Thoracic aorta (tissue), 2 donors: ENCODE measurements around the gene KTN1. TPM values are rescaled to one million over a fixed set of nuclear protein-coding genes. Genes with fewer than 3 reads are reported as not detected.

ENCODE experiments used
- ATAC-seq: fragments of 150-250 bp; one replicate; pipeline ENCODE4 v1.8.0; 2017; ENCODE audit warnings: low read depth; ENCODE audit not compliant: insufficient number of reproducible peaks, low FRiP score
- DNase-seq: peaks from one replicate; pipeline ENCODE4 v3.0.0-alpha.2; 2020; ENCODE audit warnings: low spot score
- H3K27ac ChIP-seq, 2 donors: fragments of 200-600 bp; sonication (generic); 1 replicate in 1 of 2; 2 replicates in 1 of 2; pipeline ENCODE4 v1.5.1; 2016; ENCODE audit warnings: mild to moderate bottlenecking in 2 of 2, moderate library complexity in 2 of 2
- H3K27me3 ChIP-seq: fragments of 200-600 bp; sonication (generic); replicated peaks from 2 replicates; pipeline ENCODE4 v1.6.0; 2016; ENCODE audit warnings: mild to moderate bottlenecking; ENCODE audit not compliant: insufficient read depth
- H3K36me3 ChIP-seq: fragments of 200-600 bp; sonication (generic); one replicate; pipeline ENCODE4 v1.5.1; 2016
- H3K4me1 ChIP-seq, 2 donors: fragments of 200-600 bp; sonication (generic); 1 replicate in 1 of 2; 2 replicates in 1 of 2; pipeline versions ENCODE4 v1.5.1 to v1.6.0; 2016; ENCODE audit warnings: low read depth in 2 of 2, mild to moderate bottlenecking in 1 of 2; ENCODE audit not compliant: control insufficient read depth in 1 of 2
- H3K4me3 ChIP-seq: fragments of 200-600 bp; sonication (generic); 2 replicates; pipeline ENCODE4 v1.5.1; 2016; ENCODE audit warnings: mild to moderate bottlenecking
- H3K9me3 ChIP-seq: fragments of 200-600 bp; sonication (generic); 2 replicates; pipeline ENCODE4 v1.5.1; 2016
- total RNA-seq, 2 donors: library from RNA; depleted of rRNA; stranded (reverse); fragments of >200 nt; gene quantifications; one replicate each; pipeline versions ENCODE4 v1.1.0 to v1.2.3, GENCODE V29; 2016
- TF ChIP-seq, protein P1 (sequence below): fragments of 200-600 bp; sonication (generic); IDR thresholded peaks from one replicate; pipeline ENCODE4 v1.5.1; 2019; ENCODE audit warnings: antibody characterized with exemption

The KTN1 gene
- total RNA-seq, 2 donors from 2014 or later: 122 to 173 TPM

DNA sequence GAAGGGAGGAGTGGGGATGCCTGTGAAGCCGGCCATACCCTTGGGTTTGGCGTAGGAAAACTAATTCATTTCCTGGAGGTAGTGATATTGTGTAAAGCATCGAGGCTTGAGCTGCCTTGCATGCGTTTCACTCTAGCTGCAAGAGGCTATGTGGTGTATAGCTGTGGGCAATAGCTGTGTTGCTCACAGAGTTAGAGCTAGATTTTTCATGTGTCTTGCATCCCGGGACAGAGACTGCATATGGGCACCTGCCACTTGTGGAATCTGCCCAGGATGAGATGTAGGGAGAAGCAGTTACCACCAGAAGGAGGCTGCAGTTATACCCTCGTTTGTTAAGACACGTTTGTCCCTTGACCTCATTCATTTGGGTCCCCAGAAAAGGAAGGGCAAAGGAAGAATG is 106.7 kb downstream of the KTN1 start:
- no peak overlapping the region for H3K4me3 ChIP-seq
- no peaks in the 10 kb centered on the region for H3K4me1 ChIP-seq
- no peak overlapping the region for H3K27ac ChIP-seq
- no peaks in the 10 kb centered on the region for H3K9me3 ChIP-seq
- ATAC-seq (no peak), DNase-seq (no peak)
- H3K36me3 ChIP-seq: peaks cover 11% of the 10 kb centered on the region
- TF ChIP-seq, protein P1, sequence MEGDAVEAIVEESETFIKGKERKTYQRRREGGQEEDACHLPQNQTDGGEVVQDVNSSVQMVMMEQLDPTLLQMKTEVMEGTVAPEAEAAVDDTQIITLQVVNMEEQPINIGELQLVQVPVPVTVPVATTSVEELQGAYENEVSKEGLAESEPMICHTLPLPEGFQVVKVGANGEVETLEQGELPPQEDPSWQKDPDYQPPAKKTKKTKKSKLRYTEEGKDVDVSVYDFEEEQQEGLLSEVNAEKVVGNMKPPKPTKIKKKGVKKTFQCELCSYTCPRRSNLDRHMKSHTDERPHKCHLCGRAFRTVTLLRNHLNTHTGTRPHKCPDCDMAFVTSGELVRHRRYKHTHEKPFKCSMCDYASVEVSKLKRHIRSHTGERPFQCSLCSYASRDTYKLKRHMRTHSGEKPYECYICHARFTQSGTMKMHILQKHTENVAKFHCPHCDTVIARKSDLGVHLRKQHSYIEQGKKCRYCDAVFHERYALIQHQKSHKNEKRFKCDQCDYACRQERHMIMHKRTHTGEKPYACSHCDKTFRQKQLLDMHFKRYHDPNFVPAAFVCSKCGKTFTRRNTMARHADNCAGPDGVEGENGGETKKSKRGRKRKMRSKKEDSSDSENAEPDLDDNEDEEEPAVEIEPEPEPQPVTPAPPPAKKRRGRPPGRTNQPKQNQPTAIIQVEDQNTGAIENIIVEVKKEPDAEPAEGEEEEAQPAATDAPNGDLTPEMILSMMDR: no peak
- no peaks in the 10 kb centered on the region for H3K27me3 ChIP-seq

DNA sequence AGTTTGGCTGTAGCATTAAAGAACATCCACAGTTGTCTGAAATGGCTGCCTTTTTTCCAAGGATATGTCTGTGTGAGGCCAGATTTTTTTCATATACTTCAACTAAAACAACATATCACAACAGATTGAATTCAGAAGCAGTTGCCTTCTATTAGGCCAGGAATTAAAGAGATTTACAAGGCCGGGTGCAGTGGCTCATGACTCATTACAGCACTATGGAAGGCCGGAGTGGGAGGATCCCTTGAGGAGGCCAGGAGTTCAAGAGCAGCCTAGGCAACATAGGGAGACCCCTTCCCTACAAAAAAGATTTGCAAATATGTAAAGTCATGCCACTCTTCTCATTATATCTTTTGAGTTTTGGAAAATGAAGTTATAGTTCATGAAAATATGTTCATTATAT is 108.6 kb downstream of the KTN1 start:
- TF ChIP-seq, protein P1: no peak
- DNase-seq (no peak), ATAC-seq (no peak)
- H3K27me3 ChIP-seq: no peaks in the 10 kb centered on the region
- H3K4me3 ChIP-seq: no peak overlapping the region
- no peaks in the 10 kb centered on the region for H3K4me1 ChIP-seq
- peaks cover 11% of the 10 kb centered on the region for H3K36me3 ChIP-seq
- H3K9me3 ChIP-seq: no peaks in the 10 kb centered on the region
- no peak overlapping the region for H3K27ac ChIP-seq

DNA sequence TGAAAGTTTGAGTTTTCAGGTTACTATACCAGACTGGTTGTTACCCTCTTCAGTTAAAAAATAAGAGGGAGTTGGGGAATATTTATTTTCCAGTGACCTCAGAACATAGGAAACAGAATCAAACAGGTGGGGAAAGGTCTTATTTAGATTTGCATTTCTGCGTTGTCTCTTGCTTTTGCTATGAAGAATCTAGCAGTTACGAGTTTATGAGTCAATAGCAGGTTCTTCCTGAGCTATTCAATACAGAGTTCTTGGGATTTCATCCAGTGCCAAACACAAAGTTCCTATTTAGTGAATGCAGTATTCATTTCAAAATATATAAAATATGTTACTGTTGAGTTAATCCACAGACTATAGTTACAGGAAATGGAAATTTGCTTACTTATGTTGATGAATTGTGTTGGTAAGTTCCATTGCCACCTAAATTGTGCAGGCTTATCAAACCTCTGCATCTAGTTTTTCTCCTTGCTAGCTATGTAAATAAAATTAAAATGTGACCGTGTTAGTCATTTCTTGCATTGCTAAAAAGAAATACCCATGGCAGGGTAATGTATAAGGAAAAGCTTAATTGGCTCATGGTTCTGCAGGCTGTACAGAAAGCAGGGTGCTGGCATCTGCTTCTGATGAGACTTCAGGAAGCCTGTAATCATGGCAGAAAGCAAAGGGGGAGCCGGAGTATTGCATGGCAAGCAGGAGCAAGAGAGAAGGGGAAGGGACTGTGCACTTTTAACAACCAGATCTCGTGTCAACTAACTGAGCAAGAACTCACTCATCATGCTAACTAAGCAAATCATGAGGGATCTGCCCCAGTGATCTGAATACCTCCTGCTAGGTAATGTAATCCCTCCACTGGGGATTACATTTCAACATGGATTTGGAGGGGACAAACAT is 110.2 kb downstream of the KTN1 start:
- Histone ChIP-seq H3K36me3 (peaks cover 6% of the 10 kb centered on the region), H3K9me3 (no peaks in the 10 kb centered on the region), H3K27ac (no peak overlapping the region), H3K27me3 (no peaks in the 10 kb centered on the region), H3K4me3 (no peak overlapping the region), H3K4me1 (no peaks in the 10 kb centered on the region)
- DNase-seq (no peak), ATAC-seq (no peak)
- TF ChIP-seq, protein P1: no peak

DNA sequence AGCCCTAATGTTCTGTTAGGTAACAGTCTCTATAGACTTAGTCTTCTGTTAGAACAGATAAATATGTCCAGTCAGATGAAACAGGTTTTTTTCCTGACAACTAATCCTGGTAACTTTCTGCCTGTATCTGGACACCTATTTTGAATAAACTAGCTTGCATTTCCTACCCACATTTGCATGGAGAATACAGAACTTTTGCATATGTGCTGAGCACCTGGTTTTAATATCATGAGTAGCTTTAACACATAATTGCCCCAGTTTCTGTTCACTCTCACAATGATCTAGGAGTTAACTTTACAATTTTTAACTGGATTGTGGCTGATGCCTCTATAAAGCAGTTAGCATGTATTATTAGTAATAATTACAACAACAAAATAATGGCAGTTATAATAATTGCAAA is 111.7 kb downstream of the KTN1 start:
- no peak for DNase-seq
- ATAC-seq: no peak
- Histone ChIP-seq H3K9me3 (no peaks in the 10 kb centered on the region), H3K4me3 (no peak overlapping the region), H3K27ac (no peak overlapping the region), H3K4me1 (no peaks in the 10 kb centered on the region), H3K36me3 (no peaks in the 10 kb centered on the region), H3K27me3 (no peaks in the 10 kb centered on the region)
- TF ChIP-seq, protein P1: no peak

DNA sequence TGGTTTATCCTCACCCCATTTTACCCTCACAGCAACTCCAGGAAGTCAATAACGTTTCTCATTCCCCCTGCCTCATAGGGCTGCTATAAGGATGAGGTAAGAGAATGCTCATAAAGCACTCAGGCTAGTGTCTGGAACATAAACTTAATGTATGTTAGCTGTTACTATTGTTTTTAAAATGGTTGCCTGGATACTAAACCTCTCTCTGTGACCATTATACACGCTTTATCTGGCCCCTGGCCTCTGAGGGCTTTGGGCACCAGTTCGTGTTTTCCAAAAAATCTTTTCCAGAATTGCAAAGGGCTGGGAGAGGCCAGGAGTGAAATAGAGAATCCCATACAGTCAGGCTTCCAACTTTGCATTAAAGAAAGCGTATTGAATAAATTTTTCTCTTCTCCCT is 113.9 kb downstream of the KTN1 start:
- H3K9me3 ChIP-seq: no peaks in the 10 kb centered on the region
- TF ChIP-seq, protein P1: no peak

More for the DNA sequence above, 113.9 kb downstream of the KTN1 start:
- no peaks in the 10 kb centered on the region for H3K27me3 ChIP-seq
- H3K27ac ChIP-seq: no peak overlapping the region
- DNase-seq (no peak), ATAC-seq (no peak)
- no peak overlapping the region for H3K4me3 ChIP-seq
- H3K4me1 ChIP-seq: no peaks in the 10 kb centered on the region
- H3K36me3 ChIP-seq: no peaks in the 10 kb centered on the region
